Caco-2 (cell line): ENCODE measurements around the gene SCFD2. TPM values are rescaled to one million over a fixed set of nuclear protein-coding genes. Genes with fewer than 3 reads are reported as not detected.

ENCODE experiments used
- BruUV-seq: library from RNA; stranded (reverse); fragments of 400-500 nt; replicated peaks from 2 replicates; lab custom pipeline; 2021; lab: Mats Ljungman, UMichigan
- CTCF ChIA-PET: fragments of 300-600 bp; sonication (Branson Sonifier 250); formaldehyde crosslinking; loops from one replicate; lab custom pipeline; 2022; ENCODE audit warnings: antibody characterized with exemption; lab: Charles Lee
- POLR2A ChIA-PET: fragments of 300-600 bp; sonication (Branson Sonifier 250); formaldehyde crosslinking; loops from one replicate; lab custom pipeline; 2022; ENCODE audit warnings: antibody characterized with exemption; lab: Charles Lee
- DNase-seq, 2 experiments: peaks; one replicate each; pipeline versions ENCODE4 v3.0.0 to v3.0.0-alpha.2; 2020 to 2022
- H3K27me3 ChIP-seq: replicated peaks from 2 replicates; pipeline ENCODE4 v1.6.0; 2011; ENCODE audit warnings: low read length; ENCODE audit not compliant: control insufficient read depth, insufficient read depth
- H3K36me3 ChIP-seq: 2 replicates; pipeline ENCODE4 v1.5.1; 2011; ENCODE audit warnings: low read length; ENCODE audit not compliant: control insufficient read depth, insufficient read depth
- H3K4me1 ChIP-seq: fragments of 250-450 bp; sonication (Bioruptor Pico); 2 replicates; pipeline ENCODE4 v1.5.1; 2020; ENCODE audit warnings: mild to moderate bottlenecking
- H3K4me3 ChIP-seq: 2 replicates; pipeline ENCODE4 v1.5.1; 2011; ENCODE audit warnings: low read depth, mild to moderate bottlenecking, control low read depth, low read length
- H3K9me3 ChIP-seq: fragments of 250-450 bp; sonication (Bioruptor Pico); 2 replicates; pipeline ENCODE4 v1.5.1; 2020; ENCODE audit warnings: mild to moderate bottlenecking, moderate library complexity
- H3K27ac Mint-ChIP-seq: one replicate; pipeline ENCODE4 v1.8.0; 2022; ENCODE audit warnings: mixed read lengths; ENCODE audit not compliant: unreplicated experiment
- H3K27me3 Mint-ChIP-seq: one replicate; pipeline ENCODE4 v1.8.0; 2022; ENCODE audit warnings: mixed read lengths; ENCODE audit not compliant: insufficient read depth, unreplicated experiment
- H3K36me3 Mint-ChIP-seq: one replicate; pipeline ENCODE4 v1.8.0; 2022; ENCODE audit warnings: mild to moderate bottlenecking, mixed read lengths; ENCODE audit not compliant: insufficient read depth, unreplicated experiment
- H3K4me1 Mint-ChIP-seq: one replicate; pipeline ENCODE4 v1.8.0; 2022; ENCODE audit warnings: low read depth, mixed read lengths; ENCODE audit not compliant: unreplicated experiment
- H3K4me3 Mint-ChIP-seq: one replicate; pipeline ENCODE4 v1.8.0; 2022; ENCODE audit warnings: mild to moderate bottlenecking, moderate library complexity, mixed read lengths; ENCODE audit not compliant: unreplicated experiment
- H3K9me3 Mint-ChIP-seq: one replicate; pipeline ENCODE4 v1.8.0; 2022; ENCODE audit warnings: mixed read lengths; ENCODE audit not compliant: unreplicated experiment
- CTCF ChIP-seq, 2 experiments: fragments of 200-600 bp in 1 of 2; IDR thresholded peaks; 1 replicate in 1 of 2; 2 replicates in 1 of 2; pipeline versions ENCODE4 v1.5.1 to v1.8.0; 2011 to 2022; ENCODE audit warnings: antibody characterized with exemption in 1 of 2, control low read depth in 1 of 2, inconsistent platforms in 1 of 2, low read depth in 1 of 2, low read length in 1 of 2, mild to moderate bottlenecking in 1 of 2, moderate library complexity in 1 of 2; ENCODE audit not compliant: insufficient read depth in 1 of 2, severe bottlenecking in 1 of 2, unreplicated experiment in 1 of 2
- intact Hi-C: fragments of 100-400 bp; cut with micrococcal nuclease; formaldehyde crosslinking; loops from one replicate; pipeline ENCODE4 v1.10.0; 2022; ENCODE audit not compliant: unreplicated experiment
- total RNA-seq: library from RNA; stranded (reverse); gene quantifications from 2 replicates; pipeline ENCODE4 v1.2.3, GENCODE V29; 2022

SCFD2 gene
- total RNA-seq, 1 experiment from 2014 or later = 12.2 TPM

GRCh38 chr4:53068755-53069330 is 297.0 kb downstream of the SCFD2 start:
- CTCF ChIA-PET = interaction anchor here (1.0 kb wide), 1 partner anchor 19 kb away, joined by 3 read pairs; no protein-coding TSS in a partner anchor
- Histone ChIP-seq H3K4me3 (no peak overlapping the region), H3K9me3 (no peaks in the 10 kb centered on the region), H3K4me1 (peaks cover 5% of the 10 kb centered on the region; the same call in 1 of the 2 replicates), H3K27me3 (no peaks in the 10 kb centered on the region), H3K36me3 (no peaks in the 10 kb centered on the region)
- POLR2A ChIA-PET = no interaction called here
- no peak for DNase-seq
- Mint-ChIP-seq H3K36me3 (peaks cover 4% of the 10 kb centered on the region), H3K9me3 (no peaks in the 10 kb centered on the region), H3K4me1 (peaks cover 6% of the 10 kb centered on the region), H3K27ac (no peak overlapping the region), H3K4me3 (no peak overlapping the region), H3K27me3 (no peaks in the 10 kb centered on the region)
- intact Hi-C loops = no loop called here
- BruUV-seq = no TSS peak
- no peak for TF ChIP-seq CTCF (IDR thresholded peaks at IDR 0.05; ENCODE audit: insufficient read depth in 1 of 2, low read depth in 1 of 2, low read length in 1 of 2, severe bottlenecking in 1 of 2, unreplicated experiment in 1 of 2)

GRCh38 chr4:53067125-53067802 is 298.6 kb downstream of the SCFD2 start:
- Mint-ChIP-seq H3K9me3 (no peaks in the 10 kb centered on the region), H3K4me1 (no peaks in the 10 kb centered on the region), H3K36me3 (peaks cover 4% of the 10 kb centered on the region), H3K27ac (no peak overlapping the region), H3K27me3 (no peaks in the 10 kb centered on the region), H3K4me3 (no peak overlapping the region)
- H3K4me1 ChIP-seq = no peaks in the 10 kb centered on the region
- no peak for TF ChIP-seq CTCF (IDR thresholded peaks at IDR 0.05; ENCODE audit: insufficient read depth in 1 of 2, low read depth in 1 of 2, low read length in 1 of 2, severe bottlenecking in 1 of 2, unreplicated experiment in 1 of 2)
- CTCF ChIA-PET = no interaction called here
- no peaks in the 10 kb centered on the region for H3K27me3 ChIP-seq
- no peaks in the 10 kb centered on the region for H3K36me3 ChIP-seq
- H3K9me3 ChIP-seq = no peaks in the 10 kb centered on the region
- DNase-seq = no peak
- no peak overlapping the region for H3K4me3 ChIP-seq
- intact Hi-C loops = no loop called here
- BruUV-seq = no TSS peak
- POLR2A ChIA-PET = no interaction called here

- ChIA-PET POLR2A (no interaction called here), CTCF (no interaction called here)
- no peak overlapping the region for H3K4me3 ChIP-seq
- no peak for TF ChIP-seq CTCF (IDR thresholded peaks at IDR 0.05; ENCODE audit: insufficient read depth in 1 of 2, low read depth in 1 of 2, low read length in 1 of 2, severe bottlenecking in 1 of 2, unreplicated experiment in 1 of 2)
- H3K4me1 ChIP-seq = no peaks in the 10 kb centered on the region
- intact Hi-C loops = no loop called here
- no peaks in the 10 kb centered on the region for H3K9me3 ChIP-seq
- Mint-ChIP-seq H3K27me3 (no peaks in the 10 kb centered on the region), H3K27ac (no peak overlapping the region), H3K9me3 (no peaks in the 10 kb centered on the region), H3K36me3 (peaks cover 4% of the 10 kb centered on the region), H3K4me1 (no peaks in the 10 kb centered on the region), H3K4me3 (no peak overlapping the region)
- DNase-seq = no peak
- H3K27me3 ChIP-seq = no peaks in the 10 kb centered on the region
- BruUV-seq = no TSS peak
- H3K36me3 ChIP-seq = no peaks in the 10 kb centered on the region
Measured at GRCh38 chr4:53066155-53066554, 299.7 kb downstream of the SCFD2 start.
